GM12875 (cell line): Measurements from ENCODE around the gene ASCC1.

Experiments
- H3K4me3 ChIP-seq: one replicate; pipeline ENCODE4 v1.5.1; 2011; ENCODE audit warnings: low read depth, low read length, control low read depth
- CTCF ChIP-seq: IDR thresholded peaks from 2 replicates; pipeline ENCODE4 v1.5.1; 2011; ENCODE audit warnings: low read depth, mild to moderate bottlenecking, control low read depth, inconsistent platforms, low read length, moderate library complexity, borderline replicate concordance; ENCODE audit not compliant: insufficient read depth

The ASCC1 gene

GRCh38 chr10:72096115-72097000 lies 119.7 kb downstream of the ASCC1 start:
- H3K4me3 ChIP-seq: no peak overlapping the region
- TF ChIP-seq CTCF: no peak

GRCh38 chr10:72095195-72095594 lies 120.9 kb downstream of the ASCC1 start:
- no peak for TF ChIP-seq CTCF
- H3K4me3 ChIP-seq: no peak overlapping the region

GRCh38 chr10:72094574-72094973 lies 121.5 kb downstream of the ASCC1 start:
- TF ChIP-seq CTCF: no peak
- H3K4me3 ChIP-seq: no peak overlapping the region

- no peak for TF ChIP-seq CTCF
- H3K4me3 ChIP-seq: no peak overlapping the region
Observed at GRCh38 chr10:72093450-72093849, 122.6 kb downstream of the ASCC1 start.

GRCh38 chr10:72092987-72093386 lies 123.1 kb downstream of the ASCC1 start:
- TF ChIP-seq CTCF: no peak

GRCh38 chr10:72092171-72092924 lies 123.7 kb downstream of the ASCC1 start:
- TF ChIP-seq CTCF: no peak
- H3K4me3 ChIP-seq: no peak overlapping the region

More at GRCh38 chr10:72092987-72093386, 123.1 kb downstream of the ASCC1 start:
- no peak overlapping the region for H3K4me3 ChIP-seq
